Natural killer cell (primary cell): ENCODE results near the gene EXOSC5. TPM values are rescaled to one million over a fixed set of nuclear protein-coding genes. Genes with fewer than 3 reads are reported as not detected.
"Not testable (repeated sequence)": the region's sequence is repeated elsewhere in the genome, so short reads cannot be mapped to it uniquely, and the experiment has no call there.

ENCODE experiments used
- ATAC-seq, 3 donors: fragments of 150-1000 bp in 2 of 3; fragments of 200-7000 bp in 1 of 3; cut with Tn5 transposase; 1 replicate in 1 of 3; 2 replicates in 2 of 3; pipeline ENCODE4 v1.10.0; 2021; ENCODE audit warnings: mild to moderate bottlenecking in 2 of 3, moderate library complexity in 2 of 3
- DNase-seq, 2 donors: peaks; one replicate each; pipeline versions ENCODE4 v3.0.0 to v3.0.0-alpha.2; 2013 to 2021; ENCODE audit warnings: mixed read lengths in 1 of 2
- H3K27ac ChIP-seq: one replicate; pipeline ENCODE4 v1.5.1; 2013; ENCODE audit warnings: mild to moderate bottlenecking, low read length
- H3K27me3 ChIP-seq: one replicate; pipeline ENCODE4 v1.6.1; 2013; ENCODE audit warnings: low read length; ENCODE audit not compliant: control insufficient read depth, insufficient read depth
- H3K36me3 ChIP-seq: one replicate; pipeline ENCODE4 v1.6.1; 2013; ENCODE audit warnings: low read length; ENCODE audit not compliant: control insufficient read depth, insufficient read depth
- H3K4me1 ChIP-seq: one replicate; pipeline ENCODE4 v1.6.1; 2013; ENCODE audit warnings: low read length; ENCODE audit not compliant: control insufficient read depth, insufficient read depth
- H3K4me3 ChIP-seq: one replicate; pipeline ENCODE4 v1.5.1; 2013; ENCODE audit warnings: low read length
- H3K9me3 ChIP-seq: one replicate; pipeline ENCODE4 v1.6.1; 2013; ENCODE audit warnings: low read length; ENCODE audit not compliant: control insufficient read depth, insufficient read depth
- H3K27ac Mint-ChIP-seq, 2 donors: one replicate each; pipeline ENCODE4 v1.8.0; 2022; ENCODE audit warnings: mild to moderate bottlenecking in 2 of 2, mixed read lengths in 2 of 2, moderate library complexity in 1 of 2
- H3K27me3 Mint-ChIP-seq, 2 donors: one replicate each; pipeline ENCODE4 v1.8.0; 2022; ENCODE audit warnings: low read depth in 2 of 2, mixed read lengths in 2 of 2
- H3K36me3 Mint-ChIP-seq: one replicate; pipeline ENCODE4 v1.8.0; 2022; ENCODE audit warnings: mixed read lengths
- H3K4me1 Mint-ChIP-seq, 2 donors: one replicate each; pipeline ENCODE4 v1.8.0; 2022; ENCODE audit warnings: mixed read lengths in 2 of 2
- H3K4me3 Mint-ChIP-seq: one replicate; pipeline ENCODE4 v1.8.0; 2022; ENCODE audit warnings: mild to moderate bottlenecking, moderate library complexity, mixed read lengths
- H3K9me3 Mint-ChIP-seq, 2 donors: one replicate each; pipeline ENCODE4 v1.8.0; 2022; ENCODE audit warnings: mixed read lengths in 2 of 2
- CTCF ChIP-seq: fragments of 200-600 bp; IDR thresholded peaks from one replicate; pipeline ENCODE4 v1.8.0; 2022; ENCODE audit warnings: antibody characterized with exemption
- WGBS: methylation state at CpG from one replicate; pipeline ENCODE4 v1.1.7; 2013; ENCODE audit warnings: missing lambda C conversion rate; ENCODE audit not compliant: insufficient coverage; 5-methylcytosine and 5-hydroxymethylcytosine counted together
- intact Hi-C: fragments of 100-400 bp; cut with micrococcal nuclease; formaldehyde crosslinking; loops from one replicate; pipeline ENCODE4 v1.14.2; 2022
- total RNA-seq, 4 donors: library from RNA; stranded (reverse); fragments of 120-200 nt in 1 of 4; gene quantifications; one replicate each; pipeline versions ENCODE4 v1.2.3 to v1.2.4, GENCODE V29; 2013 to 2022

Gene EXOSC5
- total RNA-seq, 3 donors from 2014 or later (not counting 1 experiment from before 2014, with no cell fraction given), result 9.0 to 11.6 (median 9.5) TPM

GRCh38 chr19:41437944-41438574 lies 40.9 kb upstream of the EXOSC5 start:
- Histone ChIP-seq H3K4me3 (no peak overlapping the region), H3K36me3 (peaks cover 7% of the 10 kb centered on the region), H3K9me3 (no peaks in the 10 kb centered on the region), H3K4me1 (peaks cover 15% of the 10 kb centered on the region), H3K27ac (no peak overlapping the region), H3K27me3 (no peaks in the 10 kb centered on the region)
- H3K36me3 Mint-ChIP-seq, result no peaks in the 10 kb centered on the region
- no peaks in the 10 kb centered on the region for H3K9me3 Mint-ChIP-seq
- no peak for DNase-seq
- ATAC-seq, result no peak
- H3K4me3 Mint-ChIP-seq, result peak overlapping the region; percentile 58
- H3K27me3 Mint-ChIP-seq, result no peaks in the 10 kb centered on the region
- peaks cover 5% of the 10 kb centered on the region in 2 donors for H3K4me1 Mint-ChIP-seq
- WGBS, result 95% methylated on average over 7 of the region's 7 CpGs
- H3K27ac Mint-ChIP-seq, result no peak overlapping the region
- TF ChIP-seq CTCF, result no peak
- intact Hi-C loops, result no loop called here

GRCh38 chr19:41436674-41436951 lies 39.5 kb upstream of the EXOSC5 start:
- no peak overlapping the region for H3K27ac Mint-ChIP-seq

GRCh38 chr19:41435936-41436673 lies 38.9 kb upstream of the EXOSC5 start:
- H3K36me3 ChIP-seq, result peaks cover 25% of the 10 kb centered on the region
- Mint-ChIP-seq H3K9me3 (no peaks in the 10 kb centered on the region), H3K4me3 (no peak overlapping the region), H3K27me3 (no peaks in the 10 kb centered on the region), H3K4me1 (peaks cover 5 to 9% of the 10 kb centered on the region in 2 donors), H3K36me3 (no peaks in the 10 kb centered on the region), H3K27ac (no peak overlapping the region)
- DNase-seq, result no peak
- H3K4me1 ChIP-seq, result peaks cover 15% of the 10 kb centered on the region
- no peak overlapping the region for H3K4me3 ChIP-seq
- H3K27me3 ChIP-seq, result no peaks in the 10 kb centered on the region
- 98% methylated on average over 19 of the region's 19 CpGs for WGBS
- H3K9me3 ChIP-seq, result no peaks in the 10 kb centered on the region
- TF ChIP-seq CTCF, result no peak
- H3K27ac ChIP-seq, result no peak overlapping the region
- intact Hi-C loops, result no loop called here
- ATAC-seq, result no peak

More at GRCh38 chr19:41436674-41436951, 39.5 kb upstream of the EXOSC5 start:
- H3K4me1 Mint-ChIP-seq, result peaks cover 5% of the 10 kb centered on the region in 2 donors
- H3K36me3 ChIP-seq, result peaks cover 20% of the 10 kb centered on the region
- H3K27ac ChIP-seq, result no peak overlapping the region
- no peaks in the 10 kb centered on the region for H3K9me3 ChIP-seq
- intact Hi-C loops, result no loop called here
- no peaks in the 10 kb centered on the region for H3K36me3 Mint-ChIP-seq
- ATAC-seq (no peak), DNase-seq (no peak)
- no peaks in the 10 kb centered on the region for H3K27me3 Mint-ChIP-seq
- no peaks in the 10 kb centered on the region for H3K9me3 Mint-ChIP-seq
- no peaks in the 10 kb centered on the region for H3K27me3 ChIP-seq
- no peak for TF ChIP-seq CTCF
- H3K4me3 Mint-ChIP-seq, result no peak overlapping the region
- peaks cover 15% of the 10 kb centered on the region for H3K4me1 ChIP-seq
- no peak overlapping the region for H3K4me3 ChIP-seq

GRCh38 chr19:41435376-41435775 lies 38.2 kb upstream of the EXOSC5 start:
- H3K36me3 Mint-ChIP-seq, H3K27ac Mint-ChIP-seq, H3K27ac ChIP-seq, H3K27me3 Mint-ChIP-seq, H3K4me3 ChIP-seq, H3K9me3 ChIP-seq, ATAC-seq, H3K4me3 Mint-ChIP-seq, H3K27me3 ChIP-seq, H3K4me1 Mint-ChIP-seq, DNase-seq, H3K9me3 Mint-ChIP-seq, intact Hi-C loops: not testable (repeated sequence)
- peaks cover 15% of the 10 kb centered on the region for H3K4me1 ChIP-seq
- H3K36me3 ChIP-seq, result peaks cover 26% of the 10 kb centered on the region
- WGBS, result 98% methylated on average over 11 of the region's 11 CpGs
